Glutamatergic neuron (in vitro differentiated cells): ENCODE data around the gene DDX46. TPM values are rescaled to one million over a fixed set of nuclear protein-coding genes. Genes with fewer than 3 reads are reported as not detected.

Experiments used
- DNase-seq: peaks from one replicate; pipeline ENCODE4 v3.0.0; 2022
- H3K27ac Mint-ChIP-seq: one replicate; pipeline ENCODE4 v1.8.0; 2020; ENCODE audit warnings: mild to moderate bottlenecking, mixed read lengths, inconsistent platforms; ENCODE audit not compliant: unreplicated experiment
- H3K27me3 Mint-ChIP-seq: one replicate; pipeline ENCODE4 v1.8.0; 2020; ENCODE audit warnings: mild to moderate bottlenecking, moderate library complexity, mixed read lengths, inconsistent platforms; ENCODE audit not compliant: unreplicated experiment
- H3K36me3 Mint-ChIP-seq: one replicate; pipeline ENCODE4 v1.8.0; 2020; ENCODE audit warnings: mild to moderate bottlenecking, mixed read lengths, inconsistent platforms; ENCODE audit not compliant: unreplicated experiment
- H3K4me1 Mint-ChIP-seq: one replicate; pipeline ENCODE4 v1.8.0; 2020; ENCODE audit warnings: mild to moderate bottlenecking, low read depth, mixed read lengths, inconsistent platforms; ENCODE audit not compliant: unreplicated experiment
- H3K4me3 Mint-ChIP-seq: one replicate; pipeline ENCODE4 v1.8.0; 2020; ENCODE audit warnings: mild to moderate bottlenecking, mixed read lengths, inconsistent platforms; ENCODE audit not compliant: unreplicated experiment
- H3K9me3 Mint-ChIP-seq: one replicate; pipeline ENCODE4 v1.8.0; 2020; ENCODE audit warnings: mild to moderate bottlenecking, moderate library complexity, mixed read lengths, inconsistent platforms; ENCODE audit not compliant: unreplicated experiment
- total RNA-seq: library from RNA; stranded (reverse); fragmentation: NEBNext Ultra II Directional; extraction: Animal tissue kit (Norgen Biotek cat#: 25700); gene quantifications from one replicate; pipeline ENCODE4 v1.2.1, GENCODE V29; 2021; ENCODE audit not compliant: unreplicated experiment
- TF ChIP-seq, protein P1 (sequence below): fragments of 200-600 bp; sonication (generic); IDR thresholded peaks from one replicate; pipeline ENCODE4 v1.5.0; 2021; ENCODE audit not compliant: partially characterized antibody, unreplicated experiment

DDX46 gene
- total RNA-seq, 1 donor from 2014 or later: 53.3 TPM

DNA sequence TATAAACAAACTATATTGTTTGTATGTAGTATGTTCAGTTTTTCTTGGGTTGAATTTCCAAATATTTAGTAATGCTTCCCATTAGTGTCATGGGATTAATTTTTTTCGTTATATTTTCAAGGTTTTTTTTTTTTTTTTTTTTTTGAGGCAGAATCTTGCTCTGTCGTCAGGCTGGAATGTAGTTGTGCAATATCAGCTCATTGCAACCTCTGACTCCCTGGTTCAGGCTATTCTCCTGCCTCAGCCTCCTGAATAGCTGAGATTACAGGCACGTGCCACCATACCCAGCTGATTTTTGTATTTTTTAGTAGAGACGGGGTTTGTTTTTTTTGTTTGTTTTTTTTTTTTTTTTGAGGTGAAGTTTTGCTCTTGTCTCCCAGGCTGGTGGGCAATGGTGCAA, 10.6 kb downstream of the DDX46 start:
- Mint-ChIP-seq H3K4me1 (no peaks in the 10 kb centered on the region), H3K4me3 (no peak overlapping the region), H3K27ac (no peak overlapping the region), H3K27me3 (no peaks in the 10 kb centered on the region), H3K36me3 (no peaks in the 10 kb centered on the region), H3K9me3 (no peaks in the 10 kb centered on the region)
- TF ChIP-seq, protein P1, sequence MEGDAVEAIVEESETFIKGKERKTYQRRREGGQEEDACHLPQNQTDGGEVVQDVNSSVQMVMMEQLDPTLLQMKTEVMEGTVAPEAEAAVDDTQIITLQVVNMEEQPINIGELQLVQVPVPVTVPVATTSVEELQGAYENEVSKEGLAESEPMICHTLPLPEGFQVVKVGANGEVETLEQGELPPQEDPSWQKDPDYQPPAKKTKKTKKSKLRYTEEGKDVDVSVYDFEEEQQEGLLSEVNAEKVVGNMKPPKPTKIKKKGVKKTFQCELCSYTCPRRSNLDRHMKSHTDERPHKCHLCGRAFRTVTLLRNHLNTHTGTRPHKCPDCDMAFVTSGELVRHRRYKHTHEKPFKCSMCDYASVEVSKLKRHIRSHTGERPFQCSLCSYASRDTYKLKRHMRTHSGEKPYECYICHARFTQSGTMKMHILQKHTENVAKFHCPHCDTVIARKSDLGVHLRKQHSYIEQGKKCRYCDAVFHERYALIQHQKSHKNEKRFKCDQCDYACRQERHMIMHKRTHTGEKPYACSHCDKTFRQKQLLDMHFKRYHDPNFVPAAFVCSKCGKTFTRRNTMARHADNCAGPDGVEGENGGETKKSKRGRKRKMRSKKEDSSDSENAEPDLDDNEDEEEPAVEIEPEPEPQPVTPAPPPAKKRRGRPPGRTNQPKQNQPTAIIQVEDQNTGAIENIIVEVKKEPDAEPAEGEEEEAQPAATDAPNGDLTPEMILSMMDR: no peak
- DNase-seq: no peak

DNA sequence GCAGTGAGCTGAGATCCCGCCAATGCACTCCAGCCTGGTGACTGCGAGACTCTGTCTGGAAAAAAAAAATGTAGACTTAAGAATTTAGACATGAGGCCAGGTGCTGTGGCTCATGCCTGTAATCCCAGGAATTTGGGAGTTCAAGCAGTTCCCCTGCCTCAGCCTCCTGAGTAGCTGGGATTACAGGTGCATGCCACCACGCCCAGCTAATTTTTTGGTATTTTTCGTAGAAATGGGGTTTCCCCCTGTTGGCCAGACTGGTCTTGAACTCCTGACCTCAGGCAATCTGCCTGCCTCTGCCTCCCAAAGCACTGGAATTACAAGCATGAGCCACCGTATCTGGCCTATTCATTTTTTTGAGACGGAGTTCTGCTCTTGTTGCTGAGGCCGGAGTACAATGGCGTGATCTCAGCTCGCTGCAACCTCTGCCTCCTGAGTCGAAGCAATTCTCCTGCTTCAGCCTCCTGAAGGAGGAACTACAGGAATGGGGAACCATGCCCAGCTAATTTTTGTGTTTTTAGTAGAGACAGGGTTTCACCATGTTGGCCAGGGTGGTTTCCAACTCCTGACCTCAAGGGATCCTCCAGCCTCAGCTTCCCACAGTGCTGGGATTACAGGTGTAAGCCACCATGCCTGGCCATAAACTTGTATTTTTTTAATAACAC, 14.0 kb downstream of the DDX46 start:
- TF ChIP-seq, protein P1: no peak
- H3K27me3 Mint-ChIP-seq: no peaks in the 10 kb centered on the region
- DNase-seq: no peak
- no peaks in the 10 kb centered on the region for H3K4me1 Mint-ChIP-seq
- no peak overlapping the region for H3K4me3 Mint-ChIP-seq
- no peaks in the 10 kb centered on the region for H3K9me3 Mint-ChIP-seq
- H3K36me3 Mint-ChIP-seq: no peaks in the 10 kb centered on the region
- no peak overlapping the region for H3K27ac Mint-ChIP-seq

DNA sequence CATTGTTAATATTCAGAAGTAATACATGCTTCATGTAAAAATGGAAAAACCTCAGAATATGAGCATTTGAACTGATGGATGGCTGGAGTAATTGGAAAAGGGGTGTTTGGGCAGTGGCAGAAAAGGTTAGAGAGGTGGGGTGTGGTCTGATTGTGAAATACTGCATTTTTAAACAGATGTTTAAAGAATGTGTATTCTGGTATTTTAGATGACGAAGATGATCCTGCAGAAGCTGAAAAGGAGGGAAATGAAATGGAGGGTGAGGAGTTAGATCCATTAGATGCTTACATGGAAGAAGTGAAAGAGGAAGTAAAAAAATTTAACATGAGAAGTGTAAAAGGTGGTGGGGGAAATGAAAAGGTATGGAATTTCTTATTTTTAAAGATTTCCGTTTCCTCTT, 18.8 kb downstream of the DDX46 start:
- no peak for DNase-seq
- Mint-ChIP-seq H3K9me3 (no peaks in the 10 kb centered on the region), H3K4me1 (no peaks in the 10 kb centered on the region), H3K4me3 (no peak overlapping the region), H3K27ac (no peak overlapping the region), H3K27me3 (no peaks in the 10 kb centered on the region), H3K36me3 (no peaks in the 10 kb centered on the region)
- TF ChIP-seq, protein P1: no peak

DNA sequence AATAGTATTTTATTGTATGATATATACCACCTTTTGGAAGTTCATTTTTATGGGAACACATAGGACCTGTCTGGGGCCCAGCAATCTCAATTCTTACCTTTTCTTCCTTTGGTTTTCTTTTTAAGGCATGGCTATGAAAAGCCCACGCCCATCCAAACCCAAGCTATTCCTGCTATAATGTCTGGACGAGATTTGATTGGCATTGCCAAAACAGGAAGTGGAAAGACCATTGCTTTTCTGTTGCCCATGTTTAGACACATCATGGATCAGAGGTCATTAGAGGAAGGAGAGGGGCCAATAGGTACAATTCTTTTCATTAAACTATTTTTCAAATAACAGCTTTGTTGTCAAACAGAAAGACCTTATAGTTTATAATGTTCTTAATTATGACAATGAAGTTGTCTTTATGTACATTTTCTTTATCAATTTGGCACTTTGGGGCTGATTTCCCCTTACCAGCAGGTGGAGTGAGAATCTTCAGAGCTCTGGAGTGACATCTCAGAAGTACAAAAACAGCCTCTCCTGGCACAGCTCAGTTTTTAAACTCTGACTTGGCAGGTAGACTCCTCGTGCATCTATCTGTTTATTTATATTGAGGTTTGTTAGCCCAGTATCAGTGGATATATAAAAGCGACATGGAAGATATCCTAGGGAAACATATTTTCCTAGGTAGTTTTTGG, 25.8 kb downstream of the DDX46 start:
- DNase-seq: no peak

More for the DNA sequence above, 25.8 kb downstream of the DDX46 start:
- Mint-ChIP-seq H3K27me3 (no peaks in the 10 kb centered on the region), H3K4me1 (no peaks in the 10 kb centered on the region), H3K27ac (no peak overlapping the region), H3K4me3 (no peak overlapping the region), H3K36me3 (no peaks in the 10 kb centered on the region), H3K9me3 (no peaks in the 10 kb centered on the region)
- TF ChIP-seq, protein P1: no peak
